HG03575 (cell line): ENCODE data around the gene ZNF414.

Experiments used
- ATAC-seq: cut with Tn5 transposase; IDR thresholded peaks from one replicate; pipeline ENCODE4 v1.9.1; 2021; ENCODE audit not compliant: unreplicated experiment, insufficient number of reproducible peaks, low FRiP score; ENCODE audit errors: extremely low read depth

The ZNF414 gene

GRCh38 chr19:8475005-8475404, 39.0 kb downstream of the ZNF414 start:
- no peak for ATAC-seq

- ATAC-seq, result no peak
These were observed 40.1 kb downstream of the ZNF414 start for GRCh38 chr19:8473648-8474476.

- no peak for ATAC-seq
These were observed 44.2 kb downstream of the ZNF414 start for GRCh38 chr19:8469613-8470368.

- no peak for ATAC-seq
These were observed 45.1 kb downstream of the ZNF414 start for GRCh38 chr19:8468761-8469373.

- ATAC-seq, result no peak
These were observed 45.8 kb downstream of the ZNF414 start for GRCh38 chr19:8468124-8468523.

GRCh38 chr19:8466018-8466417, 47.9 kb downstream of the ZNF414 start:
- ATAC-seq, result no peak

GRCh38 chr19:8463365-8463764, 50.6 kb downstream of the ZNF414 start:
- ATAC-seq, result no peak

- ATAC-seq, result no peak
These were observed 51.4 kb downstream of the ZNF414 start for GRCh38 chr19:8462571-8462970.

- ATAC-seq, result no peak
These were observed 52.1 kb downstream of the ZNF414 start for GRCh38 chr19:8461891-8462290.

- no peak for ATAC-seq
These were observed 52.6 kb downstream of the ZNF414 start for GRCh38 chr19:8461376-8461775.

GRCh38 chr19:8460516-8461298, 53.3 kb downstream of the ZNF414 start:
- ATAC-seq, result no peak
